ENCODE data around the gene DRGX. TPM values are rescaled to one million over a fixed set of nuclear protein-coding genes. Genes with fewer than 3 reads are reported as not detected.
A peak's percentile ranks its signal among the peaks of the same experiment; 100 is the strongest.

Gene DRGX
- total RNA-seq, 1 donor: not detected

- no peak for TF ChIP-seq CTCF (IDR thresholded peaks at IDR 0.05; ENCODE audit: insufficient read depth, low read depth, low read length)
- no peak for DNase-seq (ENCODE audit: low read depth)
- no peak overlapping the region for H3K4me3 ChIP-seq (ENCODE audit: low read depth, low read length)
Measured at GRCh38 chr10:49400365-49400764, 4.5 kb upstream of the DRGX start.

DNA sequence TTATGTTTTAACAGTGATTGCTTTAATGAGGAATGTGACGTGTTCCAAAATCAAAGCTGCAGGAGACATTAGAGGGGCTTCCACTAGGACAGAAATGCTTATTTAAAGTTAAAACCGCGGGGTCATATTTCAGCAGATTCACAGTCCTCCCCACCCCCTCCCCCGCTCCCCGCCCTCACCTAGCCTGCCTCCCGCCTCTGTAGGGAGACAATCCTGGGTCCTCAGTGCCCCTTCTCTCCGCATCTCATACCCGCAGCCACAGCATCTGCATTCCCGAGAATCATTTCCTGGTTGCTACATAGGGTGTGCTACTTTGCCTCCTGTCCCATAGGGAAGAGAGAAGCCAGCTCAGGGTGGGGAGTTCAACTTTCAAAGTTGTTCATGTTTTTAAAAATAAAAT is 3.1 kb upstream of the DRGX start:
- H3K4me3 ChIP-seq (ENCODE audit: low read depth, low read length): no peak overlapping the region
- no peak for TF ChIP-seq CTCF (IDR thresholded peaks at IDR 0.05; ENCODE audit: insufficient read depth, low read depth, low read length)
- DNase-seq (ENCODE audit: low read depth): no peak

GRCh38 chr10:49398000-49398861 is 2.3 kb upstream of the DRGX start:
- H3K4me3 ChIP-seq (ENCODE audit: low read depth, low read length): peak overlapping the region; percentile 34
- DNase-seq (ENCODE audit: low read depth): peak; percentile 37
- no peak for TF ChIP-seq CTCF (IDR thresholded peaks at IDR 0.05; ENCODE audit: insufficient read depth, low read depth, low read length)

- TF ChIP-seq CTCF (IDR thresholded peaks at IDR 0.05; ENCODE audit: insufficient read depth, low read depth, low read length): no peak
- no peak for DNase-seq (ENCODE audit: low read depth)
- H3K4me3 ChIP-seq (ENCODE audit: low read depth, low read length): no peak overlapping the region
Measured at GRCh38 chr10:49397036-49397999, 1.4 kb upstream of the DRGX start.

- no peak for DNase-seq (ENCODE audit: low read depth)
- TF ChIP-seq CTCF (IDR thresholded peaks at IDR 0.05; ENCODE audit: insufficient read depth, low read depth, low read length): no peak
- H3K4me3 ChIP-seq (ENCODE audit: low read depth, low read length): no peak overlapping the region
Measured at GRCh38 chr10:49396666-49396999, 744 bp upstream of the DRGX start.

- H3K4me3 ChIP-seq (ENCODE audit: low read depth, low read length): no peak overlapping the region
- no peak for TF ChIP-seq CTCF (IDR thresholded peaks at IDR 0.05; ENCODE audit: insufficient read depth, low read depth, low read length)
- DNase-seq (ENCODE audit: low read depth): no peak
Measured at GRCh38 chr10:49394933-49395740, 752 bp downstream of the DRGX start.

Data from fibroblast of villous mesenchyme (primary cell).